HG03135 (cell line): ENCODE results near the gene TNRC6B.
"Not testable (repeated sequence)": the region's sequence is repeated elsewhere in the genome, so short reads cannot be mapped to it uniquely, and the experiment has no call there.

ENCODE experiments used
- ATAC-seq: cut with Tn5 transposase; IDR thresholded peaks from one replicate; pipeline ENCODE4 v1.9.1; 2021; ENCODE audit warnings: mild to moderate bottlenecking, moderate library complexity; ENCODE audit not compliant: unreplicated experiment

Gene TNRC6B

DNA sequence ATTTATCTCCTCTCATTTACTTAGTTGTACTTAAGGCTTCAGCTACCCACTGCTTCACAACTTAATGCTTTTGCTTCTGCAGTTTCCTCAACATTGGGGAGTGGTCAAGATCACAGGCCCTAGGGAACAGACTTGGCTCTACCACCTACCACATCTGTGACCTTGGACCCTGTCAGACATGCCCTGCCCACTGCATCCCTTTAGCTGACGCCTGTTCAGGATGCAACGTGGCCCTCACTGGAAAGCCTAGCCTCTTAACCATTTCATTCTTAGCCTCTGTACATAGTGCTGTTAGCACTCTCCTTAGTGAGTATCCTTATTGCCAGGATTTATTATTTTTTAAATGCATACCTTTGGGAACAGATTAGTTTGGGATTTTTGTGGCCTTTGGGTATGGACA lies 34.4 kb downstream of the TNRC6B start:
- ATAC-seq, result no peak

DNA sequence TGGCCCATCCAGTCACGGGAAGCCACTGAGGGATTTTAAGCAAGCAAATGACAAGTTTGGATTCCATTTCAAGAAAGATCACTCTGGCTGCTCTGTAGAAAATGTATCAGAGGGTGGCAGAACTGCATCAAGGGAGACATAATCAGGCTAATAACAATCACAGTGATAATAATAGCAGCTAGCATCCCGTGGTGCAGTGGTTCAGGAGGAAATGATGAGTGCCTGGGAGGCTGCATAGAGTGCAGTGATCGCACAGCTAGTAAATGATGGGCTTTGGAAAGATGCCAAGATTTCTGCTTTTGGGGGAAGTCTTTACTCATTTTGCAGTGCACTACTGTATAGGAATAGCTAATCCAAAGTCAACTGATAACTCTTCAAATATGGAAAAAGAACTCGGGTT lies 35.8 kb downstream of the TNRC6B start:
- ATAC-seq, result no peak

GRCh38 chr22:40215266-40215665 lies 37.5 kb downstream of the TNRC6B start:
- no peak for ATAC-seq

GRCh38 chr22:40216041-40216756 lies 38.5 kb downstream of the TNRC6B start:
- no peak for ATAC-seq

GRCh38 chr22:40218152-40218551 lies 40.4 kb downstream of the TNRC6B start:
- ATAC-seq, result no peak

DNA sequence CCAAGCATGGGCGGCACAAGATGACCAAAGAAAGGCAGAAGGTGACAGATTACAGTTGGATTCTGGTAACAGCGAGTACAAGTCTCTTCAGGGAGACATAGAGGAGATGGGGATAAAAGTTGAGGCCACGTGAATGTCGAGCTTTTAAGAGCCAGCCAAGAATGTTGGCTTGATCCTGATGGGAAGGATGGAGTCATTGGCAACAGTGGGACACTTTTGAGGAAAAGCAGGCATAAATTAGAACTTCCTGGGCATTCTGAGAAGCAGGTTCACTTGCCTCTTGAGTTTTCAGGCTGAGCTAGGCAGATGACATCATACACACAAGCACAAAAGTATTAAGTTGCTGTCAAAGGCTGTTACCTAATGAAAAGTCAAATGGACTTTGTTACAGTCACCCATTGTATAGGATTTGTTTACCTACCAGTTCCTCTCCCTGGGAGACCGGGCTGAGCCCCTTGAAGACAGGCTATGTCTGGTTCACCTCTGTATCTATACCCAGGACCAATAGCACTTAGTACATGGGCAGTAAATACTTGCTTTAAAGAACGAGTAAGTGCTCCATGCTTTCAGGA lies 41.1 kb downstream of the TNRC6B start:
- no peak for ATAC-seq

DNA sequence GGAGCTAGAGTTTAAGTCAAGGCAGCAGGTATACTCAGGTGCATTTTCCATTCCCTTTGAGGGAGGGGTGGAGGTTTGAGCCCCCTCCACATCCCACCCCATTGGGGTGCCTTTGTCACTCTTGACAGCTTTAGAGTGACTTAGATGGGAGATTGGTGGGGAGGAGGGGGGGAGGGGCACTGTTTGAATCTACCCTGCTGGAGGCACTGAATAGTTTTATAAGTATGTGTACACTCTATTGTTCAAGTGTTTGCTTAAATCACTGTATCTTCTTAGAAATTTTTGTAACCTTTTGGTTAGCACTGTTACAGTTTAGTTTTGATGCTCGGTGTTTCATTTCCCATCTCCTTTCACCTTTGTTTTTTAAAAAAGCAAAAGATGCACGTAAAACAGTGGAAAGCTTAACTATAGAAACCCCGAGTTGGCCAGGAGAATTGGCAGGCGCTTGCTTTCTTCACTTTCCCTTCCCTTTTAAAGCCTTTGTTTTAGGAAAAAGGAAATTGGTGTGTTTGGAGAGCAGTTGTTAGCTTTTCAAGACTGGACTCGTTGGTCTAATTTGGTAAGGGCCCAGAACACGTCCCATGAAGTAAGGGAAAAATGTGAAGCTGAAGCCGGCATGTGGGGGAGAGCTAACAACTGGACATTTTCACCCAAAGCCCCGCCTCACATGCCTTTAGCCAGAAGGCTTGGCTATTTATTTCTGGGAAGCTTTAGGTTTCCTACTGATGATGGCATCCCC lies 42.8 kb downstream of the TNRC6B start:
- ATAC-seq, result no peak

DNA sequence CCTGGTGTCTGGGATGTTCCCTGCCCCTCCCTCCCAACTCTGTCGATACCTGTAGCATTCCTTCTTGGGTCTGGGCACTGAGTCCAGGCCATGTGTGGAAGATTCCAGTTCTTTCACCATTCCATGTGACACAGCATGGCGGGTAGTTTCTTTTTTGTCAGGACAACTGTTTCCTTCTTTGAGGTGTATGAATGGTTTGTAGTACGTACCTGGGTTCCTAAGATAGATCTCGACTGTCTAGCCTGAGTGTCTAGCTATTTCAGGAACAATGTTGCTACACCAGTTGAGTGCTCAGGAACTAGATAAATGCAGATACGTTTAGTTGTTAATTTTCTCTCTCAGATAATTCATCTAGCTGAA lies 43.3 kb downstream of the TNRC6B start:
- no peak for ATAC-seq

DNA sequence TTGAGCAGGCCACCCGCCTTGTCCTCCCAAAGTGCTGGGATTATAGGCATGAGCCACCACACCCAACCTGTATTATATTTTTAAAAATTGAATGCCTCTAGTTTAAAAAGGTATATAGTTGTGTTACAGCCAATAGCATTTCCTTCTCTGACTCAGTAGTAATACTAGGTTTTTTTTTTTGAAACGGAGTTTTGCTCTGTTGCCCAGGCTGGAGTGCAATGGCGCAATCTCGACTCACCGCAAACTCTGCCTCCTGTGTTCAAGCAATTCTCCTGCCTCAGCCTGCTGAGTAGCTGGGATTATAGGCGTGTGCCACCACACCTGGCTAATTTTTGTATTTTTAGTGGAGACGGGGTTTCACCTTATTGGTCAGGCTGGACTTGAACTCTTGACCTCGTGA lies 45.3 kb downstream of the TNRC6B start:
- not testable (repeated sequence) for ATAC-seq

- ATAC-seq, result no peak
These were observed 47.0 kb downstream of the TNRC6B start for GRCh38 chr22:40224702-40225101.

GRCh38 chr22:40226620-40227019 lies 48.9 kb downstream of the TNRC6B start:
- no peak for ATAC-seq

- ATAC-seq, result no peak
These were observed 54.0 kb downstream of the TNRC6B start for GRCh38 chr22:40231618-40232313.

DNA sequence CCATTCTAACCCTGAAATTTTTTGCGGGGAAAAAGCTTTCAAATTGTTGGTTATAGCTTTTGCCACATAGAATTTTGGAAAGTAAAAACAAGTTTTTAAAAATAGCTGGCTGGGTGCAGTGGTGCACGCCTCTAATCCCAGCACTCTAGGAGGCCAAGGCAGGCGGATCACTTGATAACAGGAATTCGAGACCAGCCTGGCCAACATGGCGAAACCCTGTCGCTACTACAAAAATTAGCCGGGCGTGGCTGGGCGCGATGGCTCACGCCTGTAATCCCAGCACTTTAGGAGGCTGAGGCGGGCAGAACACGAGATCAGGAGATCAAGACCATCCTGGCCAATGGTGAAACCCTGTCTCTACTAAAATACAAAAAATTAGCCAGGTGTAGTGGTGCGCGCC lies 54.9 kb downstream of the TNRC6B start:
- ATAC-seq, result no peak

DNA sequence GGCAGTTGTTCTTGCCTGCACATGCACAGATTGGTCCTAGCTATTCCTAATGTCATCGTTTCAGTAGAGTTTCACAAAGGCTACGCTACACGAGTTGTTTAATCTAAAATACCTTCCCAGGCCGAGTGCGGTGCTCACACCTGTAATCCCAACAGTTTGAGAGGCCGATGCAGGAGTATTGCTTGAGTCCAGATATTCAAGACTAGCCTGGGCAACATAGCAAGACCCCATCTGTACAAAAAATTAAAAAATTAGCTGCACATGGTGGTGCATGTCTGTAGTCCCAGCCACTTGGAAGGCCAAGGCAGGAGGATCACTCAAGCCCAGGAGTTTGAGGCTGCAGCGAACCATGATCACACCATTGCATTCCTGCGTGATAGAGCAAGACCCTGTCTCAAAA lies 56.2 kb downstream of the TNRC6B start:
- no peak for ATAC-seq

DNA sequence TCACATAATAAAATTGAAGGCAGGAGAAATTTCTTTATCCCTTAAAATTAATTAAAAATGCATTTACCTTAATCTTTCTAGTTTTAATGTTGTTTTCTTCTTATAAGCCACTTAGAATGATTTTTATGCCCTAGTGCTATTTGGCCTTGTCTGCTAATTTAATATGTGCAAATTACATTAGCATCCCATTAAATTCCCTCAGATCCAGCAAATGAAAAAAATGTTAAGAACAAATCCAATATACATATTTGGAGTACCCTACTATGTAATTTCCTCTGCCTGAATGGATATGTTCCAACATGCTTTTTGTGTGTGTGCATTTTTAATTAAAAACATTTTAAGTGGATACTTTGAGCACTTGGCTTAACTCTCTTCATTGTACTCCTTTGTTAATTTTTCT lies 56.9 kb downstream of the TNRC6B start:
- no peak for ATAC-seq

GRCh38 chr22:40235308-40235707 lies 57.6 kb downstream of the TNRC6B start:
- ATAC-seq, result no peak

DNA sequence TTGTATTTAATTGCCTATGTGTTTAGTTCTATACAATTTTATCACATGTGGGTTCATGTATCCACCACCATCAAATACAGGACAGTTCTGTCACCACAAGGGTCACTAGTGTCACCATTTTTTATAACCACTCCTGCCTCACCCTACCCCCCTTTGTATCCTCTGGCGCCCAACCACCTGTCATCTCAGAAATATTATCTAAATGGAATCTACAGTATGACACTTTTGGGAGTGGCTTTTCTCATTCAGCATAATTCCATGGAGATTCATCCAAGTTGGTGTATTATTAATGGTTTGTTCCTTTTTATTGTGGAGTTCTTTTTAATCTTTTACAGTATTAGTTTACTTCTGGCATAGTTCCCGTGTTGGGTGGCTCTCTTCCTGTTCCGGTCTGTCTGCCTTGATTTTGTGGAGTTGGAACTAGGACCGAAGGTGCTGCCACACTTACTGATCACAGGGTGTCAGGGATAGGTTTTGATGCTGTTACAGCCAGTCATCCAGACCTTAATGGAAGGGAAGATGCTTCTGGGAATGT lies 58.5 kb downstream of the TNRC6B start:
- no peak for ATAC-seq

DNA sequence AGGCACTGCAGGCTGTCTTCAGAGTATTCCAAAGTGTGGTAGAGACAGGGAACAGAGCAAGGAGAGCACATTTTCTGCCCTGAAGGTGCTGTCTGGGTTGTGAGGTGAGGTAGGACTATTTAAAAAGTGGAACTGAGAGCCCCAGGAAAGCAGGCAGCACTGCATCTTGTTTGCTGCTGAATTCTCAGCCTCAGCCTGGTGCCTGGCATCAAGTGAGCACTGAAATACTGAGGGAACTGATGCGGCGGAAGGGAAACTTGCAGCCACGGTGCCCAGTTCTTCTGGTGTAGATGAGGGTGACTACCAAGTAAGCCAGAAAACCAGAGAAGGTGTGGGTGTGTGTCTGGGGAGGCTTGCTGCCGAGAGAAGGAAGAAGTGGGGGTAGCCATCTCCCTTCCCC lies 59.5 kb downstream of the TNRC6B start:
- no peak for ATAC-seq

DNA sequence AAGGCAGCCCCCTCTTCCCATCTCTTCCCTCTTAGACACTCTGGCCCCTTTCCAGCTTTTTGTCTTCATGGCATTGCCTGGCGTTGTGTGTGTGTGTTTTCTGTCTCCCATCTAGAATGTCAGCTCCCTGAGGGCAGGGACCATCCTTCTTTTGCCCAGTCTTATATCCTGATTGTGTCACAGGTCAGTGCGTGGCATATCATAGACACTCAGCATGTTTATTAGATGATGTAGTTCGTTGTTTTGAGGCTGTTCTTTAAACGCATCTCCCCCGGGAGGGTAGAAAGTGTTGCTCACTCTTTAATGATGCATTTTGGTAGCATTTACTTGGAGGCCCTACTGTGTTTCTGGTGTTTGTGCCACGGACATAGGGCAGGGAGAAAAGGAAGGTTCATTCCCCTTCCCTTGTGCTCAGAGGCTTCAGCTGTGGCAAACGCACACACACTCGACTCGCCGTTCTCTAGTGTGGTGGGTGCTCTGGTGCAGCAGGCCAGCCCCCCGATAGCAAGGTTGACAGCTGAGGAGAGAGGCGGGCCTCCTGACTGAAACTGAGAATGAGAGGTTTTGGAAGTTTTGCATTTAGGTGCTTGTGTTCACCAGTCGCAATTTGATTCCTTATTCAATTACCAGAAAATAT lies 60.2 kb downstream of the TNRC6B start:
- no peak for ATAC-seq

DNA sequence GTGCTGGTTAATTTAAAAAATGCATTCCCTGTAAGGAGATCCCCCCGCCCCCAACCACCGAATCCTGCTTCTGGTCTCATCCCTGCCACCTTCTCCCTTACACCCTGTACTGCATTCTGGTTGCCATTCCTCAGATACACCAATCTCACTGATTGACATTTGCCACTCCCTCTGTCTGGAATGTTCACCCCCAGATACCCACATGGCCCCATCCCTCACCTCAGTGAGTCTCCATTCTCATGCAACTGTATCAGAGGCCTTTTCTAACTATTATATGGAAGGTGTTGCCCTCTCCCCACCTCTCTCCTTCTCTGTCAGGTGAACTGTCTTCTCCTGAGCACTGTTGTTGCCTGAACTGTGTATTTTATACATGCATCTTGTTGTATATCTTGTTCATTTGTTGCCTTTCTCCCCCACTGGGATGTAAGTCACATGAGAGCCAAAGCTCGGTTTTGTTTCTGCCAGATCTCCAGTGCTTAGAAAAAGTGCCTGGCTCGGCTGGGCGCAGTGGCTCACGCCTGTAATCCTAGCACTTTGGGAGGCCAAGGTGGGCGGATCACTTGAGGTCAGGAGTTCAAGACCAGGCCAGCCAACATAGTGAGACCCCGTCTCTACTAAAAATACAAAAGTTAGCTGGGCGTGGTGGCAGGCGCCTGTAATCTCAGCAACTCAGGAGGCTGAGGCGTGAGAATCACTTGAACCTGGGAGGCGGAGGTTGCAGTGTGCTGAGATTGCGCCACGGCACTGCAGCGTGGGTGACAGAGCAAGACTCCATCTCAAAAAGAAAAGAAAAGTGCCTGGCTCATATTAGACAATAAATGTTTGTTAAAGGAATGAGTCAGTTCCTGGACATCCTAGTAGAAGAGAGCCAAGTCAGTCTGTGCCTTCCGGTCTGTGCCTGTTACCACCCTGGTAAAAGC lies 61.0 kb downstream of the TNRC6B start:
- no peak for ATAC-seq
